SK-N-SH (cell line): ENCODE data around the gene CMTM8. TPM values are rescaled to one million over a fixed set of nuclear protein-coding genes. Genes with fewer than 3 reads are reported as not detected.

Source experiments
- CTCF ChIA-PET: fragments of 300-600, 350-600 bp; formaldehyde crosslinking; extraction: SDS; loops from one replicate; lab custom pipeline; 2021; lab: Yijun Ruan, JAX
- POLR2A ChIA-PET: fragments of 350-600 bp; sonication (Branson Sonifier 250); formaldehyde crosslinking; extraction: SDS; loops from one replicate; lab custom pipeline; 2020; ENCODE audit warnings: antibody characterized with exemption, inconsistent platforms; lab: Yijun Ruan, JAX
- DNase-seq: peaks from one replicate; pipeline ENCODE4 v3.0.0; 2012
- H2AFZ ChIP-seq: fragments of 200-600 bp; sonication (generic); 2 replicates; pipeline ENCODE4 v1.8.1; 2016; ENCODE audit warnings: antibody characterized with exemption, mild to moderate bottlenecking, low read depth
- H3F3A ChIP-seq: fragments of 200-600 bp; sonication (generic); replicated peaks from 2 replicates; pipeline ENCODE3; 2016; ENCODE audit warnings: antibody characterized with exemption, mild to moderate bottlenecking; ENCODE audit not compliant: insufficient read depth
- H3K27ac ChIP-seq, 2 experiments: fragments of 200-500 bp in 1 of 2; fragments of 200-600 bp in 1 of 2; sonication (Bioruptor generic) in 1 of 2; sonication (generic), shearing (Covaris generic) in 1 of 2; 2 replicates each; pipeline versions ENCODE4 v1.5.1 to v1.6.1; 2014 to 2016; ENCODE audit warnings: low read depth in 2 of 2, inconsistent platforms in 1 of 2, low read length in 1 of 2, mild to moderate bottlenecking in 1 of 2, mixed read lengths in 1 of 2
- H3K27me3 ChIP-seq: fragments of 200-600 bp; sonication (generic), shearing (Covaris generic); 2 replicates; pipeline ENCODE4 v1.6.1; 2016; ENCODE audit warnings: mixed run types; ENCODE audit not compliant: insufficient read depth
- H3K36me3 ChIP-seq, 2 experiments: fragments of 200-500 bp in 1 of 2; fragments of 200-600 bp in 1 of 2; sonication (Bioruptor generic) in 1 of 2; sonication (generic) in 1 of 2; replicated peaks in 1 of 2; 2 replicates each; pipeline versions ENCODE3 to v1.5.1; 2014 to 2016; ENCODE audit warnings: low read length in 1 of 2, mild to moderate bottlenecking in 1 of 2; ENCODE audit not compliant: insufficient read depth in 2 of 2, control insufficient read depth in 1 of 2
- H3K4me1 ChIP-seq, 2 experiments: fragments of 200-500 bp in 1 of 2; fragments of 200-600 bp in 1 of 2; sonication (Bioruptor generic) in 1 of 2; sonication (generic), shearing (Covaris generic) in 1 of 2; 2 replicates each; pipeline versions ENCODE4 v1.5.1 to v1.6.1; 2014 to 2016; ENCODE audit warnings: low read depth in 1 of 2, low read length in 1 of 2, mixed run types in 1 of 2; ENCODE audit not compliant: insufficient read depth in 2 of 2, control insufficient read depth in 1 of 2
- H3K4me2 ChIP-seq: fragments of 200-600 bp; sonication (generic), shearing (Covaris generic); 2 replicates; pipeline ENCODE4 v1.6.1; 2017; ENCODE audit warnings: mixed run types
- H3K4me3 ChIP-seq, 2 experiments: fragments of 200-500 bp in 1 of 2; fragments of 200-600 bp in 1 of 2; sonication (Bioruptor generic) in 1 of 2; sonication (generic), shearing (Covaris generic) in 1 of 2; 2 replicates each; pipeline versions ENCODE4 v1.5.1 to v1.8.1; 2014 to 2016; ENCODE audit warnings: low read depth in 2 of 2, inconsistent platforms in 1 of 2, low read length in 1 of 2, mild to moderate bottlenecking in 1 of 2, mixed read lengths in 1 of 2, moderate library complexity in 1 of 2
- H3K79me2 ChIP-seq: fragments of 200-600 bp; sonication (generic); 2 replicates; pipeline ENCODE4 v1.8.1; 2017; ENCODE audit warnings: mild to moderate bottlenecking; ENCODE audit not compliant: insufficient read depth
- H3K9ac ChIP-seq: fragments of 200-600 bp; sonication (generic); 2 replicates; pipeline ENCODE4 v1.6.1; 2017; ENCODE audit warnings: mixed run types
- H3K9me2 ChIP-seq: fragments of 200-600 bp; sonication (generic); 2 replicates; pipeline ENCODE4 v1.6.1; 2017; ENCODE audit warnings: mixed run types
- H3K9me3 ChIP-seq: fragments of 200-600 bp; sonication (generic); 2 replicates; pipeline ENCODE4 v1.6.1; 2017; ENCODE audit warnings: mixed run types, mild to moderate bottlenecking, moderate library complexity
- H4K20me1 ChIP-seq: fragments of 200-600 bp; sonication (generic); 2 replicates; pipeline ENCODE4 v1.6.1; 2017; ENCODE audit warnings: mild to moderate bottlenecking, mixed run types; ENCODE audit not compliant: insufficient read depth
- EP300 ChIP-seq, 2 experiments: IDR thresholded peaks; 2 replicates each; pipeline versions ENCODE4 v1.4.0 to v1.6.1; 2012; ENCODE audit warnings: borderline replicate concordance in 1 of 2, low read depth in 1 of 2, low read length in 1 of 2
- FOSL2 ChIP-seq: IDR thresholded peaks from 2 replicates; pipeline ENCODE4 v1.4.0; 2012; ENCODE audit warnings: low read depth, mild to moderate bottlenecking, moderate library complexity, borderline replicate concordance
- FOXJ3 ChIP-seq: sonication (generic); formaldehyde crosslinking; IDR thresholded peaks from 2 replicates; pipeline ENCODE4 v1.5.1; 2020; ENCODE audit warnings: mild to moderate bottlenecking, missing genetic modification reagents
- FOXM1 ChIP-seq: IDR thresholded peaks from 2 replicates; pipeline ENCODE4 v1.4.0; 2012; ENCODE audit warnings: low read depth, mild to moderate bottlenecking
- GABPA ChIP-seq: IDR thresholded peaks from 2 replicates; pipeline ENCODE4 v1.4.0; 2012; ENCODE audit warnings: low read depth, mild to moderate bottlenecking
- GATA2 ChIP-seq: sonication (generic); formaldehyde crosslinking; IDR thresholded peaks from 2 replicates; pipeline ENCODE4 v1.5.0; 2020; ENCODE audit warnings: mild to moderate bottlenecking, missing genetic modification reagents
- JUND ChIP-seq: IDR thresholded peaks from 2 replicates; pipeline ENCODE4 v1.4.0; 2012
- MEF2A ChIP-seq: IDR thresholded peaks from 2 replicates; pipeline ENCODE4 v1.4.0; 2012; ENCODE audit warnings: low read depth, borderline replicate concordance
- NFIC ChIP-seq: IDR thresholded peaks from 2 replicates; pipeline ENCODE4 v1.4.0; 2012; ENCODE audit warnings: borderline replicate concordance
- NRF1 ChIP-seq: IDR thresholded peaks from 2 replicates; pipeline ENCODE4 v1.6.1; 2012; ENCODE audit warnings: low read depth, mild to moderate bottlenecking, low read length
- RCOR1 ChIP-seq: fragments of 150-350 bp; IDR thresholded peaks from 2 replicates; pipeline ENCODE4 v1.6.1; 2017; ENCODE audit warnings: antibody characterized with exemption, low read length
- RFX5 ChIP-seq: IDR thresholded peaks from 2 replicates; pipeline ENCODE4 v1.6.1; 2012; ENCODE audit warnings: mild to moderate bottlenecking, improper control_type of control experiment, low read length
- RXRA ChIP-seq: IDR thresholded peaks from 2 replicates; pipeline ENCODE4 v1.4.0; 2012; ENCODE audit warnings: low read depth, mild to moderate bottlenecking, borderline replicate concordance
- TAF1 ChIP-seq: IDR thresholded peaks from 2 replicates; pipeline ENCODE4 v1.6.1; 2012; ENCODE audit warnings: low read depth, mild to moderate bottlenecking, low read length, moderate library complexity, borderline replicate concordance
- TCF12 ChIP-seq: IDR thresholded peaks from 2 replicates; pipeline ENCODE4 v1.4.0; 2012
- TEAD4 ChIP-seq: IDR thresholded peaks from 2 replicates; pipeline ENCODE4 v1.4.0; 2012; ENCODE audit warnings: mild to moderate bottlenecking, borderline replicate concordance; ENCODE audit not compliant: insufficient read depth
- YY1 ChIP-seq: IDR thresholded peaks from 2 replicates; pipeline ENCODE4 v1.4.0; 2012; ENCODE audit warnings: low read depth, mild to moderate bottlenecking
- WGBS: methylation state at CpG from one replicate; pipeline ENCODE4 v1.1.6; 2017; ENCODE audit warnings: low lambda C conversion rate; 5-methylcytosine and 5-hydroxymethylcytosine counted together
- polyA plus RNA-seq, 3 experiments: library from polyadenylated mRNA; depleted of rRNA; stranded (reverse); fragments of >200 nt; gene quantifications; 2 replicates each; pipeline ENCODE4 v1.2.3, GENCODE V29; 2012
- TF ChIP-seq, protein P1 (sequence below): fragments of 200-600 bp; sonication (generic); IDR thresholded peaks from 2 replicates; pipeline ENCODE4 v1.6.1; 2017; ENCODE audit warnings: antibody characterized with exemption, mild to moderate bottlenecking, moderate library complexity
- TF ChIP-seq, protein P2 (sequence below): IDR thresholded peaks from 2 replicates; pipeline ENCODE4; 2012
- TF ChIP-seq, protein P3 (sequence below): IDR thresholded peaks from 2 replicates; pipeline ENCODE4 v1.4.0; 2012; ENCODE audit warnings: low read depth, borderline replicate concordance
- TF ChIP-seq, protein P4 (sequence below): IDR thresholded peaks from 2 replicates; pipeline ENCODE4 v1.6.1; 2012; ENCODE audit warnings: mild to moderate bottlenecking, low read depth, low read length, moderate library complexity

Gene CMTM8
- polyA plus RNA-seq, 1 of the 3 experiments (the other 2 are of a cell fraction), result 9.7 TPM

DNA sequence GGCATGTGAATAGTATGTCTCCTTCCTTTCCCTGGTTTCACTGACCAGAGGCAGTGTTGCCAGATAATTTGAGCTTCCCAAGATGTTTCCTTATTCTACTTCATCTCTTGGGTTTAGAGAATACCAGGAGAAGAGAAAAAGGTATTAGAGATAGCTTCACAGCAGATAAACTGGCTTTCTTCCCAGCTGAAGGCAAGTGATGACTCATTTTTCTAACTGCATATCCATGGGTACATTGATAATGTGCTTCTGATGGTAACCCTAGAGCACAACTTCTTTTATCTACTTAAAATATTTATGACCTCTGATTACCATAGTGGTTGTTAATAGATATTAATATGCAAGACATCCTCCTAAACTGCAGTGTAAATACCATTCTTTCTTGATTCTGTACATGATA is 34.6 kb upstream of the CMTM8 start:
- Histone ChIP-seq H3K4me3 (no peak overlapping the region), H3K9ac (no peak overlapping the region), H3K27me3 (peaks cover 9% of the 10 kb centered on the region; the same call in 1 of the 2 replicates), H3K9me2 (no peaks in the 10 kb centered on the region), H3K79me2 (no peaks in the 10 kb centered on the region), H4K20me1 (no peaks in the 10 kb centered on the region), H3K4me2 (no peak overlapping the region), H3K27ac (no peak overlapping the region), H3K9me3 (no peaks in the 10 kb centered on the region), H3K36me3 (no peaks in the 10 kb centered on the region), H2AFZ (no peak overlapping the region), H3F3A (peaks cover 3% of the 10 kb centered on the region), H3K4me1 (0 out of 4 replicates have a peak, but pooled peaks cover 0 to 8% of the 10 kb centered on the region in 2 experiments)
- POLR2A ChIA-PET, result no interaction called here
- CTCF ChIA-PET, result interaction anchor here (1.1 kb wide), 1 partner anchor 60 kb away, joined by 4 read pairs; no protein-coding TSS in a partner anchor
- peak; percentile 68; the same call in 1 of the 2 replicates for TF ChIP-seq NFIC
- TF ChIP-seq RFX5, result no peak
- no peak for TF ChIP-seq FOXM1
- TF ChIP-seq FOSL2, result peak; percentile 71; the same call in 1 of the 2 replicates
- TF ChIP-seq GABPA, result no peak
- TF ChIP-seq, protein P1, sequence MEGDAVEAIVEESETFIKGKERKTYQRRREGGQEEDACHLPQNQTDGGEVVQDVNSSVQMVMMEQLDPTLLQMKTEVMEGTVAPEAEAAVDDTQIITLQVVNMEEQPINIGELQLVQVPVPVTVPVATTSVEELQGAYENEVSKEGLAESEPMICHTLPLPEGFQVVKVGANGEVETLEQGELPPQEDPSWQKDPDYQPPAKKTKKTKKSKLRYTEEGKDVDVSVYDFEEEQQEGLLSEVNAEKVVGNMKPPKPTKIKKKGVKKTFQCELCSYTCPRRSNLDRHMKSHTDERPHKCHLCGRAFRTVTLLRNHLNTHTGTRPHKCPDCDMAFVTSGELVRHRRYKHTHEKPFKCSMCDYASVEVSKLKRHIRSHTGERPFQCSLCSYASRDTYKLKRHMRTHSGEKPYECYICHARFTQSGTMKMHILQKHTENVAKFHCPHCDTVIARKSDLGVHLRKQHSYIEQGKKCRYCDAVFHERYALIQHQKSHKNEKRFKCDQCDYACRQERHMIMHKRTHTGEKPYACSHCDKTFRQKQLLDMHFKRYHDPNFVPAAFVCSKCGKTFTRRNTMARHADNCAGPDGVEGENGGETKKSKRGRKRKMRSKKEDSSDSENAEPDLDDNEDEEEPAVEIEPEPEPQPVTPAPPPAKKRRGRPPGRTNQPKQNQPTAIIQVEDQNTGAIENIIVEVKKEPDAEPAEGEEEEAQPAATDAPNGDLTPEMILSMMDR, result no peak
- TF ChIP-seq GATA2 (CRISPR knock-in tag), result no peak
- TF ChIP-seq TCF12, result peak; percentile 46; the same call in 1 of the 2 replicates
- peak; percentile 52 for TF ChIP-seq JUND
- TF ChIP-seq, all 33 proteins: peak for 4
- DNase-seq, result no peak

DNA sequence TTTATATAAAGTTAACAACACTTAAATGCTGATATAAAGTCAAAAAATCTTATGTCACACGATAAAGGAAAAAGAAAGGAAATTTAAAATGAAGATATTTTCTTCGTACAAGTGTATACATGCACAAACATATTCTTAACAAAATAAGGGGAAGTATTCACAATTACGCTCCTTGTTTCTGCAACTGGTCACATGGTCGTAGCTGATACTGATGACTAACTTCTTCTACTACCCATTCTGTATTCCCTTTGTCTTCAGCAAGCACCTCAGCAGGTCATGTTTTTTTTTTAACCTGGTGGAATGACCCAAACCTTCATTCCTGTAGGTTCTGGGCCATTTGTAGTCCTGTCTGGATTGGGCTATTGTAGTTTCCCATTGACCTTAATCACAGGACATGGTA is 30.0 kb upstream of the CMTM8 start:
- Histone ChIP-seq H3K36me3 (no peaks in the 10 kb centered on the region), H4K20me1 (no peaks in the 10 kb centered on the region), H3K4me3 (no peak overlapping the region), H3K27ac (no peak overlapping the region), H3K27me3 (no peaks in the 10 kb centered on the region), H3K9me3 (no peaks in the 10 kb centered on the region), H3K4me2 (no peak overlapping the region), H3K9me2 (no peaks in the 10 kb centered on the region), H2AFZ (no peak overlapping the region), H3K79me2 (no peaks in the 10 kb centered on the region), H3K9ac (no peak overlapping the region), H3K4me1 (0 out of 4 replicates have a peak, but pooled peaks cover 0 to 8% of the 10 kb centered on the region in 2 experiments), H3F3A (peaks cover 3% of the 10 kb centered on the region)
- ChIA-PET CTCF (no interaction called here), POLR2A (no interaction called here)
- DNase-seq, result no peak
- 73% methylated on average over 4 of the region's 4 CpGs for WGBS
- no peak for TF ChIP-seq TAF1
- TF ChIP-seq TEAD4, result no peak
- TF ChIP-seq GABPA, result no peak
- TF ChIP-seq, protein P2, sequence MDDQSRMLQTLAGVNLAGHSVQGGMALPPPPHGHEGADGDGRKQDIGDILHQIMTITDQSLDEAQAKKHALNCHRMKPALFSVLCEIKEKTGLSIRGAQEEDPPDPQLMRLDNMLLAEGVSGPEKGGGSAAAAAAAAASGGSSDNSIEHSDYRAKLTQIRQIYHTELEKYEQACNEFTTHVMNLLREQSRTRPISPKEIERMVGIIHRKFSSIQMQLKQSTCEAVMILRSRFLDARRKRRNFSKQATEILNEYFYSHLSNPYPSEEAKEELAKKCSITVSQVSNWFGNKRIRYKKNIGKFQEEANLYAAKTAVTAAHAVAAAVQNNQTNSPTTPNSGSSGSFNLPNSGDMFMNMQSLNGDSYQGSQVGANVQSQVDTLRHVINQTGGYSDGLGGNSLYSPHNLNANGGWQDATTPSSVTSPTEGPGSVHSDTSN, result no peak
- TF ChIP-seq FOXJ3 (CRISPR knock-in tag), result no peak
- TF ChIP-seq NFIC, result no peak
- TF ChIP-seq, protein P3, sequence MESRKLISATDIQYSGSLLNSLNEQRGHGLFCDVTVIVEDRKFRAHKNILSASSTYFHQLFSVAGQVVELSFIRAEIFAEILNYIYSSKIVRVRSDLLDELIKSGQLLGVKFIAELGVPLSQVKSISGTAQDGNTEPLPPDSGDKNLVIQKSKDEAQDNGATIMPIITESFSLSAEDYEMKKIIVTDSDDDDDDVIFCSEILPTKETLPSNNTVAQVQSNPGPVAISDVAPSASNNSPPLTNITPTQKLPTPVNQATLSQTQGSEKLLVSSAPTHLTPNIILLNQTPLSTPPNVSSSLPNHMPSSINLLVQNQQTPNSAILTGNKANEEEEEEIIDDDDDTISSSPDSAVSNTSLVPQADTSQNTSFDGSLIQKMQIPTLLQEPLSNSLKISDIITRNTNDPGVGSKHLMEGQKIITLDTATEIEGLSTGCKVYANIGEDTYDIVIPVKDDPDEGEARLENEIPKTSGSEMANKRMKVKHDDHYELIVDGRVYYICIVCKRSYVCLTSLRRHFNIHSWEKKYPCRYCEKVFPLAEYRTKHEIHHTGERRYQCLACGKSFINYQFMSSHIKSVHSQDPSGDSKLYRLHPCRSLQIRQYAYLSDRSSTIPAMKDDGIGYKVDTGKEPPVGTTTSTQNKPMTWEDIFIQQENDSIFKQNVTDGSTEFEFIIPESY, result no peak
- no peak for TF ChIP-seq EP300 (IDR thresholded peaks at IDR 0.05; ENCODE audit: borderline replicate concordance in 1 of 2, low read depth in 1 of 2, low read length in 1 of 2)
- no peak for TF ChIP-seq TCF12
- TF ChIP-seq YY1, result no peak
- no peak for TF ChIP-seq RXRA
- TF ChIP-seq NRF1, result no peak
- no peak for TF ChIP-seq GATA2 (CRISPR knock-in tag)
- no peak for TF ChIP-seq RCOR1
- no peak for TF ChIP-seq RFX5
- TF ChIP-seq, protein P4, sequence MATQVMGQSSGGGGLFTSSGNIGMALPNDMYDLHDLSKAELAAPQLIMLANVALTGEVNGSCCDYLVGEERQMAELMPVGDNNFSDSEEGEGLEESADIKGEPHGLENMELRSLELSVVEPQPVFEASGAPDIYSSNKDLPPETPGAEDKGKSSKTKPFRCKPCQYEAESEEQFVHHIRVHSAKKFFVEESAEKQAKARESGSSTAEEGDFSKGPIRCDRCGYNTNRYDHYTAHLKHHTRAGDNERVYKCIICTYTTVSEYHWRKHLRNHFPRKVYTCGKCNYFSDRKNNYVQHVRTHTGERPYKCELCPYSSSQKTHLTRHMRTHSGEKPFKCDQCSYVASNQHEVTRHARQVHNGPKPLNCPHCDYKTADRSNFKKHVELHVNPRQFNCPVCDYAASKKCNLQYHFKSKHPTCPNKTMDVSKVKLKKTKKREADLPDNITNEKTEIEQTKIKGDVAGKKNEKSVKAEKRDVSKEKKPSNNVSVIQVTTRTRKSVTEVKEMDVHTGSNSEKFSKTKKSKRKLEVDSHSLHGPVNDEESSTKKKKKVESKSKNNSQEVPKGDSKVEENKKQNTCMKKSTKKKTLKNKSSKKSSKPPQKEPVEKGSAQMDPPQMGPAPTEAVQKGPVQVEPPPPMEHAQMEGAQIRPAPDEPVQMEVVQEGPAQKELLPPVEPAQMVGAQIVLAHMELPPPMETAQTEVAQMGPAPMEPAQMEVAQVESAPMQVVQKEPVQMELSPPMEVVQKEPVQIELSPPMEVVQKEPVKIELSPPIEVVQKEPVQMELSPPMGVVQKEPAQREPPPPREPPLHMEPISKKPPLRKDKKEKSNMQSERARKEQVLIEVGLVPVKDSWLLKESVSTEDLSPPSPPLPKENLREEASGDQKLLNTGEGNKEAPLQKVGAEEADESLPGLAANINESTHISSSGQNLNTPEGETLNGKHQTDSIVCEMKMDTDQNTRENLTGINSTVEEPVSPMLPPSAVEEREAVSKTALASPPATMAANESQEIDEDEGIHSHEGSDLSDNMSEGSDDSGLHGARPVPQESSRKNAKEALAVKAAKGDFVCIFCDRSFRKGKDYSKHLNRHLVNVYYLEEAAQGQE, result no peak
- no peak for TF ChIP-seq MEF2A
